Activated gamma-delta T cell (primary cell): ENCODE results near the gene PLCD1.
A peak's percentile ranks its signal among the peaks of the same experiment; 100 is the strongest.
"Not testable (repeated sequence)": the region's sequence is repeated elsewhere in the genome, so short reads cannot be mapped to it uniquely, and the experiment has no call there.

ENCODE experiments used
- DNase-seq: peaks from one replicate; lab custom pipeline; 2025; lab: John Stamatoyannopoulos, UW
- total RNA-seq, 2 donors: gene quantifications; one replicate each; lab custom pipeline; 2026; lab: John Stamatoyannopoulos, UW

PLCD1 gene
- total RNA-seq: 74.2 to 83.2 reads per million in 2 donors

GRCh38 chr3:38029400-38030125, at the start of gene PLCD1:
TSS of gene PLCD1 (minus strand) at chr3:38029642. CDS start at chr3:38029539, 103 bp downstream.
- DNase-seq: peak; percentile 40

GRCh38 chr3:38077073-38077472, 47.6 kb upstream of the PLCD1 start:
- DNase-seq: not testable (repeated sequence)

- DNase-seq: no peak
Measured at GRCh38 chr3:38070013-38070412, 40.6 kb upstream of the PLCD1 start.

- no peak for DNase-seq
Measured at GRCh38 chr3:38067508-38068233, 38.2 kb upstream of the PLCD1 start.

- DNase-seq: not testable (repeated sequence)
Measured at GRCh38 chr3:38064453-38064852, 35.0 kb upstream of the PLCD1 start.

GRCh38 chr3:38062809-38063208, 33.4 kb upstream of the PLCD1 start:
- no peak for DNase-seq

GRCh38 chr3:38059591-38059990, 30.1 kb upstream of the PLCD1 start:
- DNase-seq: no peak

GRCh38 chr3:38059148-38059547, 29.7 kb upstream of the PLCD1 start:
- no peak for DNase-seq

GRCh38 chr3:38054499-38055001, 25.1 kb upstream of the PLCD1 start:
- no peak for DNase-seq

- not testable (repeated sequence) for DNase-seq
Measured at GRCh38 chr3:38053813-38054498, 24.5 kb upstream of the PLCD1 start.

GRCh38 chr3:38053286-38053685, 23.8 kb upstream of the PLCD1 start:
- not testable (repeated sequence) for DNase-seq

GRCh38 chr3:38051131-38051530, 21.7 kb upstream of the PLCD1 start:
- DNase-seq: no peak

- no peak for DNase-seq
Measured at GRCh38 chr3:38049358-38050126, 20.1 kb upstream of the PLCD1 start.

GRCh38 chr3:38047896-38048295, 18.5 kb upstream of the PLCD1 start:
- DNase-seq: no peak

GRCh38 chr3:38046821-38047220, 17.4 kb upstream of the PLCD1 start:
- no peak for DNase-seq

GRCh38 chr3:38046027-38046426, 16.6 kb upstream of the PLCD1 start:
- no peak for DNase-seq

- no peak for DNase-seq
Measured at GRCh38 chr3:38043486-38043885, 14.0 kb upstream of the PLCD1 start.

GRCh38 chr3:38040401-38040800, 11.0 kb upstream of the PLCD1 start:
- DNase-seq: no peak

GRCh38 chr3:38039899-38040261, 10.4 kb upstream of the PLCD1 start:
- DNase-seq: no peak

- peak; percentile 59 for DNase-seq
Measured at GRCh38 chr3:38039101-38039898, 9.9 kb upstream of the PLCD1 start, which contains the start of gene DLEC1. TSS of gene DLEC1 (plus strand) at chr3:38039208. CDS start at chr3:38039226, 18 bp downstream.

GRCh38 chr3:38038447-38038911, 9.0 kb upstream of the PLCD1 start:
- no peak for DNase-seq
